ENCODE data around the gene NOX3.

GRCh38 chr6:155399062-155399744, 56.4 kb downstream of the NOX3 start:
- no peak for TF ChIP-seq POLR2AphosphoS5 (IDR thresholded peaks at IDR 0.05; ENCODE audit: low read depth)
- no peak for TF ChIP-seq CTCF (IDR thresholded peaks at IDR 0.05; ENCODE audit: insufficient read depth, low read length)
- TF ChIP-seq GABPA (IDR thresholded peaks at IDR 0.05; ENCODE audit: low read depth) = no peak
- no peak; the same call in 1 of the 2 replicates for TF ChIP-seq SPI1 (IDR thresholded peaks at IDR 0.05; ENCODE audit: borderline replicate concordance, low read depth)
- no peak for TF ChIP-seq REST (IDR thresholded peaks at IDR 0.05; ENCODE audit: insufficient replicate concordance, low read depth)
